ENCODE data around the gene MED27.

MED27 gene

GRCh38 chr9:131879181-131879910 lies 200.3 kb downstream of the MED27 start:
- no peak for DNase-seq (ENCODE audit: low spot score)

GRCh38 chr9:131876486-131876885 lies 203.2 kb downstream of the MED27 start:
- DNase-seq (ENCODE audit: low spot score), result no peak

GRCh38 chr9:131875828-131876485 lies 203.7 kb downstream of the MED27 start:
- peak; percentile 55 for DNase-seq (ENCODE audit: low spot score)

- DNase-seq (ENCODE audit: low spot score), result no peak
These were observed 204.6 kb downstream of the MED27 start for GRCh38 chr9:131874916-131875670.

- no peak for DNase-seq (ENCODE audit: low spot score)
These were observed 205.2 kb downstream of the MED27 start for GRCh38 chr9:131874447-131874846.

- DNase-seq (ENCODE audit: low spot score), result no peak
These were observed 205.7 kb downstream of the MED27 start for GRCh38 chr9:131873891-131874440.

GRCh38 chr9:131873335-131873734 lies 206.3 kb downstream of the MED27 start:
- DNase-seq (ENCODE audit: low spot score), result no peak

- DNase-seq (ENCODE audit: low spot score), result no peak
These were observed 207.0 kb downstream of the MED27 start for GRCh38 chr9:131872702-131873101.

- DNase-seq (ENCODE audit: low spot score), result no peak
These were observed 207.7 kb downstream of the MED27 start for GRCh38 chr9:131872006-131872405.

GRCh38 chr9:131870156-131870555 lies 209.5 kb downstream of the MED27 start:
- no peak for DNase-seq (ENCODE audit: low spot score)

GRCh38 chr9:131869348-131869747 lies 210.3 kb downstream of the MED27 start:
- no peak for DNase-seq (ENCODE audit: low spot score)

GRCh38 chr9:131868766-131869165 lies 210.9 kb downstream of the MED27 start:
- DNase-seq (ENCODE audit: low spot score), result peak; percentile 48

GRCh38 chr9:131867611-131868192 lies 212.0 kb downstream of the MED27 start:
- DNase-seq (ENCODE audit: low spot score), result no peak

GRCh38 chr9:131865446-131866195 lies 214.0 kb downstream of the MED27 start:
- DNase-seq (ENCODE audit: low spot score), result no peak

- no peak for DNase-seq (ENCODE audit: low spot score)
These were observed 215.1 kb downstream of the MED27 start for GRCh38 chr9:131864531-131864930.

- no peak for DNase-seq (ENCODE audit: low spot score)
These were observed 216.3 kb downstream of the MED27 start for GRCh38 chr9:131863306-131863896.

- no peak for DNase-seq (ENCODE audit: low spot score)
These were observed 217.4 kb downstream of the MED27 start for GRCh38 chr9:131862261-131862660.

GRCh38 chr9:131860430-131860829 lies 219.2 kb downstream of the MED27 start:
- DNase-seq (ENCODE audit: low spot score), result no peak

GRCh38 chr9:131858147-131858546 lies 221.5 kb downstream of the MED27 start:
- DNase-seq (ENCODE audit: low spot score), result no peak

- no peak for DNase-seq (ENCODE audit: low spot score)
These were observed 223.6 kb downstream of the MED27 start for GRCh38 chr9:131856105-131856504.

Data from AG20443 (cell line).